Measurements from ENCODE around the gene TBC1D22A. TPM values are rescaled to one million over a fixed set of nuclear protein-coding genes. Genes with fewer than 3 reads are reported as not detected.

The TBC1D22A gene
- total RNA-seq, 2 donors from 2014 or later = 11.5 to 15.4 TPM

- peak; percentile 56 for DNase-seq (ENCODE audit: low spot score)
Measured at GRCh38 chr22:47204002-47204979, 441.8 kb downstream of the TBC1D22A start.

GRCh38 chr22:47205081-47205491 lies 442.6 kb downstream of the TBC1D22A start:
- H3K27me3 ChIP-seq = no peaks in the 10 kb centered on the region
- H3K4me3 ChIP-seq = no peak overlapping the region
- no peak overlapping the region for H3K27ac ChIP-seq
- DNase-seq (ENCODE audit: low spot score) = peak; percentile 44
- H3K9me3 ChIP-seq = no peaks in the 10 kb centered on the region
- no peaks in the 10 kb centered on the region for H3K36me3 ChIP-seq
- TF ChIP-seq CTCF (IDR thresholded peaks at IDR 0.05) = no peak
- peaks cover 0 to 3% of the 10 kb centered on the region in 2 donors for H3K4me1 ChIP-seq

More at GRCh38 chr22:47204002-47204979, 441.8 kb downstream of the TBC1D22A start:
- Histone ChIP-seq H3K27ac (no peak overlapping the region), H3K36me3 (no peaks in the 10 kb centered on the region), H3K9me3 (no peaks in the 10 kb centered on the region), H3K27me3 (no peaks in the 10 kb centered on the region), H3K4me3 (no peak overlapping the region), H3K4me1 (peaks cover 0 to 3% of the 10 kb centered on the region in 2 donors)
- TF ChIP-seq CTCF (IDR thresholded peaks at IDR 0.05) = no peak

GRCh38 chr22:47205554-47205953 lies 443.1 kb downstream of the TBC1D22A start:
- H3K27ac ChIP-seq = no peak overlapping the region
- no peaks in the 10 kb centered on the region for H3K27me3 ChIP-seq

GRCh38 chr22:47206164-47206563 lies 443.7 kb downstream of the TBC1D22A start:
- no peak for TF ChIP-seq CTCF (IDR thresholded peaks at IDR 0.05)
- Histone ChIP-seq H3K27me3 (no peaks in the 10 kb centered on the region), H3K9me3 (no peaks in the 10 kb centered on the region), H3K27ac (no peak overlapping the region), H3K36me3 (no peaks in the 10 kb centered on the region), H3K4me3 (no peak overlapping the region), H3K4me1 (no peaks in the 10 kb centered on the region)
- DNase-seq (ENCODE audit: low spot score) = no peak

More at GRCh38 chr22:47205554-47205953, 443.1 kb downstream of the TBC1D22A start:
- no peaks in the 10 kb centered on the region for H3K36me3 ChIP-seq
- H3K4me3 ChIP-seq = no peak overlapping the region
- TF ChIP-seq CTCF (IDR thresholded peaks at IDR 0.05) = no peak
- H3K9me3 ChIP-seq = no peaks in the 10 kb centered on the region
- DNase-seq (ENCODE audit: low spot score) = peak; percentile 53
- H3K4me1 ChIP-seq = peaks cover 0 to 2% of the 10 kb centered on the region in 2 donors

GRCh38 chr22:47206666-47207218 lies 444.3 kb downstream of the TBC1D22A start:
- no peak overlapping the region for H3K27ac ChIP-seq
- H3K4me3 ChIP-seq = no peak overlapping the region
- DNase-seq (ENCODE audit: low spot score) = peak; percentile 40
- TF ChIP-seq CTCF (IDR thresholded peaks at IDR 0.05) = no peak
- no peaks in the 10 kb centered on the region for H3K9me3 ChIP-seq
- H3K27me3 ChIP-seq = no peaks in the 10 kb centered on the region
- H3K4me1 ChIP-seq = no peaks in the 10 kb centered on the region
- H3K36me3 ChIP-seq = no peaks in the 10 kb centered on the region

Data from right atrium auricular region (tissue), 2 donors.